Temporal lobe (tissue), 2 donors: ENCODE measurements around the gene TNP2. TPM values are rescaled to one million over a fixed set of nuclear protein-coding genes. Genes with fewer than 3 reads are reported as not detected.

Experiments used
- small RNA-seq: library from RNA; depleted of rRNA; stranded (forward); fragments of <200 nt; gene quantifications from one replicate; pipeline ENCODE3, GENCODE V24; 2014; ENCODE audit warnings: low replicate concordance
- total RNA-seq: library from RNA; depleted of rRNA; stranded (reverse); fragments of >200 nt; gene quantifications from one replicate; pipeline ENCODE4 v1.2.3, GENCODE V29; 2014

TNP2 gene
- total RNA-seq, 1 donor from 2014 or later: not detected

Small RNA genes lying within 50 kb of the gene (small RNA-seq; reads per million reads assigned to genes)
- gene MIR548H2: not detected
- gene RF00019: not detected
- gene RF00554: not detected

Other genes starting within 250 kb of the TNP2 start
- 0.49 TPM for gene SOCS1, start 13.1 kb downstream of the TNP2 start, total RNA-seq
- gene PRM3, start 4.3 kb upstream of the TNP2 start, total RNA-seq: not detected
- not detected for gene PRM2, start 7.2 kb upstream of the TNP2 start, total RNA-seq
- gene PRM1, start 12.0 kb upstream of the TNP2 start, total RNA-seq: not detected
- gene RMI2, start 76.1 kb upstream of the TNP2 start, total RNA-seq: 3.7 TPM